ENCODE measurements around the gene TMOD1. TPM values are rescaled to one million over a fixed set of nuclear protein-coding genes. Genes with fewer than 3 reads are reported as not detected.

The TMOD1 gene
- total RNA-seq, 2 experiments from 2014 or later = not detected

- Histone ChIP-seq H3K36me3 (ENCODE audit: insufficient read depth, low read length) (no peaks in the 10 kb centered on the region), H3K4me1 (ENCODE audit: insufficient read depth, low read length, poor library complexity, severe bottlenecking) (no peaks in the 10 kb centered on the region), H3K4me3 (ENCODE audit: low read depth, low read length, poor library complexity, severe bottlenecking) (no peak overlapping the region), H3K9me2 (ENCODE audit: insufficient read depth, low read length) (no peaks in the 10 kb centered on the region), H3K9me3 (ENCODE audit: low read length) (no peaks in the 10 kb centered on the region), H3K4me2 (ENCODE audit: low read length) (no peak overlapping the region), H3K27ac (ENCODE audit: low read depth, low read length, poor library complexity, severe bottlenecking) (no peak overlapping the region), H4K20me1 (ENCODE audit: insufficient read depth, low read length) (no peaks in the 10 kb centered on the region), H3K79me2 (ENCODE audit: insufficient read depth, low read depth, low read length) (no peaks in the 10 kb centered on the region), H2AFZ (ENCODE audit: low read length) (no peak overlapping the region)
- POLR2A ChIA-PET = interaction anchor here (0.6 to 1.3 kb wide), 3 partner anchors 22 to 1090 kb away, joined by 3 to 4 read pairs (median 4); no protein-coding TSS in a partner anchor
- CTCF ChIA-PET (ENCODE audit: unreplicated experiment) = no interaction called here
- intact Hi-C loops (cut with micrococcal nuclease; ENCODE audit: unreplicated experiment) = no loop called here
- BruUV-seq (replicated peaks) = no TSS peak
- TF ChIP-seq CTCF (conservative IDR thresholded peaks at IDR 0.05; ENCODE audit: low read length) = no peak
- no peak for TF ChIP-seq EZH2phosphoT487 (IDR thresholded peaks at IDR 0.05; ENCODE audit: borderline replicate concordance, low read depth, low read length)
- DNase-seq (ENCODE audit: low spot score) = no peak
Observed at GRCh38 chr9:97536480-97536879, 35.0 kb downstream of the TMOD1 start.

- no peak for DNase-seq (ENCODE audit: low spot score)
- H3K9me3 ChIP-seq (ENCODE audit: low read length) = no peaks in the 10 kb centered on the region
- TF ChIP-seq CTCF (conservative IDR thresholded peaks at IDR 0.05; ENCODE audit: low read length) = no peak
- TF ChIP-seq EZH2phosphoT487 (IDR thresholded peaks at IDR 0.05; ENCODE audit: borderline replicate concordance, low read depth, low read length) = no peak
- BruUV-seq (replicated peaks) = no TSS peak
- no peak overlapping the region for H3K27ac ChIP-seq (ENCODE audit: low read depth, low read length, poor library complexity, severe bottlenecking)
- ChIA-PET POLR2A (no interaction called here), CTCF (ENCODE audit: unreplicated experiment) (no interaction called here)
- no peak overlapping the region for H3K4me3 ChIP-seq (ENCODE audit: low read depth, low read length, poor library complexity, severe bottlenecking)
- intact Hi-C loops (cut with micrococcal nuclease; ENCODE audit: unreplicated experiment) = no loop called here
- H3K79me2 ChIP-seq (ENCODE audit: insufficient read depth, low read depth, low read length) = no peaks in the 10 kb centered on the region
- H3K9me2 ChIP-seq (ENCODE audit: insufficient read depth, low read length) = no peaks in the 10 kb centered on the region
- no peak overlapping the region for H2AFZ ChIP-seq (ENCODE audit: low read length)
- H3K4me2 ChIP-seq (ENCODE audit: low read length) = no peak overlapping the region
- H4K20me1 ChIP-seq (ENCODE audit: insufficient read depth, low read length) = no peaks in the 10 kb centered on the region
- H3K36me3 ChIP-seq (ENCODE audit: insufficient read depth, low read length) = no peaks in the 10 kb centered on the region
- H3K4me1 ChIP-seq (ENCODE audit: insufficient read depth, low read length, poor library complexity, severe bottlenecking) = no peaks in the 10 kb centered on the region
Observed at GRCh38 chr9:97543561-97543960, 42.1 kb downstream of the TMOD1 start.

- Histone ChIP-seq H3K27ac (ENCODE audit: low read depth, low read length, poor library complexity, severe bottlenecking) (no peak overlapping the region), H2AFZ (ENCODE audit: low read length) (no peak overlapping the region), H3K9me3 (ENCODE audit: low read length) (no peaks in the 10 kb centered on the region), H3K36me3 (ENCODE audit: insufficient read depth, low read length) (no peaks in the 10 kb centered on the region), H3K4me2 (ENCODE audit: low read length) (no peak overlapping the region), H3K79me2 (ENCODE audit: insufficient read depth, low read depth, low read length) (no peaks in the 10 kb centered on the region), H3K4me1 (ENCODE audit: insufficient read depth, low read length, poor library complexity, severe bottlenecking) (no peaks in the 10 kb centered on the region), H4K20me1 (ENCODE audit: insufficient read depth, low read length) (no peaks in the 10 kb centered on the region), H3K4me3 (ENCODE audit: low read depth, low read length, poor library complexity, severe bottlenecking) (no peak overlapping the region), H3K9me2 (ENCODE audit: insufficient read depth, low read length) (no peaks in the 10 kb centered on the region)
- DNase-seq (ENCODE audit: low spot score) = no peak
- intact Hi-C loops (cut with micrococcal nuclease; ENCODE audit: unreplicated experiment) = no loop called here
- CTCF ChIA-PET (ENCODE audit: unreplicated experiment) = no interaction called here
- POLR2A ChIA-PET = no interaction called here
- BruUV-seq (replicated peaks) = no TSS peak
- no peak for TF ChIP-seq EZH2phosphoT487 (IDR thresholded peaks at IDR 0.05; ENCODE audit: borderline replicate concordance, low read depth, low read length)
- no peak for TF ChIP-seq CTCF (conservative IDR thresholded peaks at IDR 0.05; ENCODE audit: low read length)
Observed at GRCh38 chr9:97545486-97545885, 44.0 kb downstream of the TMOD1 start.

All from OCI-LY7 (cell line).